Measurements from ENCODE around the gene ENO3. TPM values are rescaled to one million over a fixed set of nuclear protein-coding genes. Genes with fewer than 3 reads are reported as not detected.

The ENO3 gene
- total RNA-seq, 1 donor from 2014 or later, result 62.1 TPM

GRCh38 chr17:4932756-4933155 lies 18.2 kb upstream of the ENO3 start:
- peaks cover 4% of the 10 kb centered on the region for H3K9me3 Mint-ChIP-seq (ENCODE audit: unreplicated experiment)
- H3K36me3 Mint-ChIP-seq (ENCODE audit: unreplicated experiment), result peaks cover 8% of the 10 kb centered on the region
- DNase-seq, result no peak
- no peaks in the 10 kb centered on the region for H3K4me1 Mint-ChIP-seq (ENCODE audit: low read depth, unreplicated experiment)
- no peak overlapping the region for H3K4me3 Mint-ChIP-seq (ENCODE audit: unreplicated experiment)
- peaks cover 8% of the 10 kb centered on the region for H3K27me3 Mint-ChIP-seq (ENCODE audit: unreplicated experiment)
- no peak for TF ChIP-seq CTCF (IDR thresholded peaks at IDR 0.05; ENCODE audit: partially characterized antibody, unreplicated experiment)
- H3K27ac Mint-ChIP-seq (ENCODE audit: unreplicated experiment), result no peak overlapping the region

GRCh38 chr17:4933646-4934045 lies 17.3 kb upstream of the ENO3 start:
- H3K27ac Mint-ChIP-seq (ENCODE audit: unreplicated experiment), result no peak overlapping the region
- peaks cover 8% of the 10 kb centered on the region for H3K36me3 Mint-ChIP-seq (ENCODE audit: unreplicated experiment)
- H3K27me3 Mint-ChIP-seq (ENCODE audit: unreplicated experiment), result peaks cover 9% of the 10 kb centered on the region
- DNase-seq, result no peak
- H3K4me1 Mint-ChIP-seq (ENCODE audit: low read depth, unreplicated experiment), result peaks cover 5% of the 10 kb centered on the region
- H3K9me3 Mint-ChIP-seq (ENCODE audit: unreplicated experiment), result peaks cover 4% of the 10 kb centered on the region
- no peak overlapping the region for H3K4me3 Mint-ChIP-seq (ENCODE audit: unreplicated experiment)
- no peak for TF ChIP-seq CTCF (IDR thresholded peaks at IDR 0.05; ENCODE audit: partially characterized antibody, unreplicated experiment)

DNA sequence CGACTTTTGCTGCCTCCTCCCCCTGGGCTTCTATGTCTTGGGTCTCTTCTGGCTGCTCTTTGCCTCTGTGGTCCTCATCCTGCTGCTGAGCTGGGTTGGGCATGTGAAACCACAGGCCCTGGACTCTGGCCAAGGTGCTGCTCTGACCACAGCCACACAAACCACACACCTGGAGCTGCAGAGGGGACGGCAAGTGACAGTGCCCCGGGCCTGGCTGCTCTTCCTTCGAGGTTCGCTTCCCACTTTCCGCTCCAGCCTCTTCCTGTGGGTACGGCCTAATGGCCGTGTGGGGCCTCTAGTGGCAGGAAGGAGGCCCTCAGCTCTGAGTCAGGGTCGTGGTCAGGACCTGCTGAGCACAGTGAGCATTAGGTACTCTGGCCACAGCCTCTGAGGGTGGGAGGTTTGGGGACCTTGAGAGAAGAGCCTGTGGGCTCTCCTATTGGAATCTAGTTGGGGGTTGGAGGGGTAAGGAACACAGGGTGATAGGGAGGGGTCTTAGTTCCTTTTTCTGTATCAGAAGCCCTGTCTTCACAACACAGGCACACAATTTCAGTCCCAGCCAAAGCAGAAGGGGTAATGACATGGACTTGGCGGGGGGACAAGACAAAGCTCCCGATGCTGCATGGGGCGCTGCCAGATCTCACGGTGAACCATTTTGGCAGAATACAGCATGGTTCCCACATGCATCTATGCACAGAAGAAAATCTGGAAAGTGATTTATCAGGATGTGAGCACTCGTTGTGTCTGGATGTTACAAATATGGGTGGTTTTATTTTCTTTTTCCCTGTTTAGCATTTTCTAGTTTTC lies 16.5 kb upstream of the ENO3 start:
- no peak for DNase-seq
- peaks cover 11% of the 10 kb centered on the region for H3K27me3 Mint-ChIP-seq (ENCODE audit: unreplicated experiment)
- peaks cover 4% of the 10 kb centered on the region for H3K36me3 Mint-ChIP-seq (ENCODE audit: unreplicated experiment)
- H3K9me3 Mint-ChIP-seq (ENCODE audit: unreplicated experiment), result peaks cover 5% of the 10 kb centered on the region
- H3K4me1 Mint-ChIP-seq (ENCODE audit: low read depth, unreplicated experiment), result peaks cover 7% of the 10 kb centered on the region
- TF ChIP-seq CTCF (IDR thresholded peaks at IDR 0.05; ENCODE audit: partially characterized antibody, unreplicated experiment), result no peak
- no peak overlapping the region for H3K4me3 Mint-ChIP-seq (ENCODE audit: unreplicated experiment)
- no peak overlapping the region for H3K27ac Mint-ChIP-seq (ENCODE audit: unreplicated experiment)

DNA sequence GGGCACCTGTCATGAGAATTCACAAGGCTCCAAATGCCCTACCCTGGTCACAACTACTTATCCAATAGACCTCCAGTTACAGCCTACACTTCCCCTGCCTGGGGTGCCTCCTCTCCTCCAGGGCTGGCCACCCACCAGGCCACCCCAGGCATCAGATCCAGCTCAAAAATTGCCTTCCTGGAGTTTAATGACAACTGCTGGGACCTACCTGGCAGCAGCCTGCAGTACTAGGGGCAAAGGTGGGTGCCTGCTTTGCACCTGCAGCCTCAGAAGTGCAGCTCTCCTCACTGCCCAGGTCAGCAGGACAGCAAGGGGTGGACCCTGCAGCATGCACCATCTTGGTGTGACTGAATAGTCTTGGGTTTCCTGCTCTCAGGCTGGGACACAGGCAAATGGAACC lies 15.3 kb upstream of the ENO3 start:
- Mint-ChIP-seq H3K27ac (ENCODE audit: unreplicated experiment) (no peak overlapping the region), H3K4me3 (ENCODE audit: unreplicated experiment) (no peak overlapping the region)

More for the DNA sequence above, 15.3 kb upstream of the ENO3 start:
- Mint-ChIP-seq H3K36me3 (ENCODE audit: unreplicated experiment) (peaks cover 4% of the 10 kb centered on the region), H3K9me3 (ENCODE audit: unreplicated experiment) (peaks cover 11% of the 10 kb centered on the region), H3K27me3 (ENCODE audit: unreplicated experiment) (peaks cover 15% of the 10 kb centered on the region), H3K4me1 (ENCODE audit: low read depth, unreplicated experiment) (peaks cover 7% of the 10 kb centered on the region)
- no peak for TF ChIP-seq CTCF (IDR thresholded peaks at IDR 0.05; ENCODE audit: partially characterized antibody, unreplicated experiment)
- no peak for DNase-seq

Data from glutamatergic neuron (in vitro differentiated cells).